ENCODE results near the gene CRADD.

GRCh38 chr12:93704625-93705024 lies 27.4 kb downstream of the CRADD start:
- TF ChIP-seq POLR2A (IDR thresholded peaks at IDR 0.05): no peak
- TF ChIP-seq, protein P1, sequence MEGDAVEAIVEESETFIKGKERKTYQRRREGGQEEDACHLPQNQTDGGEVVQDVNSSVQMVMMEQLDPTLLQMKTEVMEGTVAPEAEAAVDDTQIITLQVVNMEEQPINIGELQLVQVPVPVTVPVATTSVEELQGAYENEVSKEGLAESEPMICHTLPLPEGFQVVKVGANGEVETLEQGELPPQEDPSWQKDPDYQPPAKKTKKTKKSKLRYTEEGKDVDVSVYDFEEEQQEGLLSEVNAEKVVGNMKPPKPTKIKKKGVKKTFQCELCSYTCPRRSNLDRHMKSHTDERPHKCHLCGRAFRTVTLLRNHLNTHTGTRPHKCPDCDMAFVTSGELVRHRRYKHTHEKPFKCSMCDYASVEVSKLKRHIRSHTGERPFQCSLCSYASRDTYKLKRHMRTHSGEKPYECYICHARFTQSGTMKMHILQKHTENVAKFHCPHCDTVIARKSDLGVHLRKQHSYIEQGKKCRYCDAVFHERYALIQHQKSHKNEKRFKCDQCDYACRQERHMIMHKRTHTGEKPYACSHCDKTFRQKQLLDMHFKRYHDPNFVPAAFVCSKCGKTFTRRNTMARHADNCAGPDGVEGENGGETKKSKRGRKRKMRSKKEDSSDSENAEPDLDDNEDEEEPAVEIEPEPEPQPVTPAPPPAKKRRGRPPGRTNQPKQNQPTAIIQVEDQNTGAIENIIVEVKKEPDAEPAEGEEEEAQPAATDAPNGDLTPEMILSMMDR (IDR thresholded peaks at IDR 0.05): no peak
- TF ChIP-seq EP300 (IDR thresholded peaks at IDR 0.05): no peak
